HL-60 (cell line): Measurements from ENCODE around the gene ADAMTSL5.

Experiments used
- GABPA ChIP-seq: IDR thresholded peaks from 2 replicates; pipeline ENCODE4 v1.6.1; 2012; ENCODE audit warnings: low read depth
- POLR2AphosphoS5 ChIP-seq: IDR thresholded peaks from 2 replicates; pipeline ENCODE4 v1.6.1; 2012; ENCODE audit warnings: low read depth
- TF ChIP-seq, protein P1 (sequence below): IDR thresholded peaks from one replicate; pipeline ENCODE4 v1.5.1; 2011; ENCODE audit warnings: low read length, control low read depth, inconsistent platforms; ENCODE audit not compliant: insufficient read depth
- TF ChIP-seq, protein P2 (sequence below): IDR thresholded peaks from 2 replicates; pipeline ENCODE4 v1.6.1; 2012; ENCODE audit warnings: low read depth; ENCODE audit not compliant: insufficient replicate concordance

DNA sequence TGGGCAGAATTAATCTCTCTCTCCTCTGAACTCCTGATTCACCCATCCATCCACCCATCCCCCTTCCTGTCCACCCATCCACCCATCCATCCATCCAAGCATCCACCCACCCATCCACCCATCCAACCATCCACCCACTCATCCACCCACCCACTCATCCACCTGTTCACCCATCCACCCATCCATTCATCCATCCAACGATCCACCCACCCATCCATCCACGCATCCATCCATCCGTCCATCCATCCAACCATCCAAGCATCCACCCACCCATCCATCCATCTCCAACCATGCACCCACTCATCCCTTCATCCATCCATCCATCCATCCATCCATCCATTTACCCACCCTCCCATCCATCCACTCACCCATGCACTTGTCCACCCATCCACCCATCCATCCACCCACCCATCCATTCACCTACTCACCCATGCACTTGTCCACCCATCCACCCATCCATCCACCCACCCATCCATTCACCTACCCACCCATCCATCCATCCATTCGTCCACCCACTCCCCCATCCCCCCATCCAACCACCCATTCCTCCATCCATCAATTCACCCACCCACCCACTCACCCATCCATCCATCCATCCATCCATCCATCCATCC lies 36.6 kb upstream of the ADAMTSL5 start:
- TF ChIP-seq, protein P1, sequence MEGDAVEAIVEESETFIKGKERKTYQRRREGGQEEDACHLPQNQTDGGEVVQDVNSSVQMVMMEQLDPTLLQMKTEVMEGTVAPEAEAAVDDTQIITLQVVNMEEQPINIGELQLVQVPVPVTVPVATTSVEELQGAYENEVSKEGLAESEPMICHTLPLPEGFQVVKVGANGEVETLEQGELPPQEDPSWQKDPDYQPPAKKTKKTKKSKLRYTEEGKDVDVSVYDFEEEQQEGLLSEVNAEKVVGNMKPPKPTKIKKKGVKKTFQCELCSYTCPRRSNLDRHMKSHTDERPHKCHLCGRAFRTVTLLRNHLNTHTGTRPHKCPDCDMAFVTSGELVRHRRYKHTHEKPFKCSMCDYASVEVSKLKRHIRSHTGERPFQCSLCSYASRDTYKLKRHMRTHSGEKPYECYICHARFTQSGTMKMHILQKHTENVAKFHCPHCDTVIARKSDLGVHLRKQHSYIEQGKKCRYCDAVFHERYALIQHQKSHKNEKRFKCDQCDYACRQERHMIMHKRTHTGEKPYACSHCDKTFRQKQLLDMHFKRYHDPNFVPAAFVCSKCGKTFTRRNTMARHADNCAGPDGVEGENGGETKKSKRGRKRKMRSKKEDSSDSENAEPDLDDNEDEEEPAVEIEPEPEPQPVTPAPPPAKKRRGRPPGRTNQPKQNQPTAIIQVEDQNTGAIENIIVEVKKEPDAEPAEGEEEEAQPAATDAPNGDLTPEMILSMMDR, result no peak
- TF ChIP-seq, protein P2, sequence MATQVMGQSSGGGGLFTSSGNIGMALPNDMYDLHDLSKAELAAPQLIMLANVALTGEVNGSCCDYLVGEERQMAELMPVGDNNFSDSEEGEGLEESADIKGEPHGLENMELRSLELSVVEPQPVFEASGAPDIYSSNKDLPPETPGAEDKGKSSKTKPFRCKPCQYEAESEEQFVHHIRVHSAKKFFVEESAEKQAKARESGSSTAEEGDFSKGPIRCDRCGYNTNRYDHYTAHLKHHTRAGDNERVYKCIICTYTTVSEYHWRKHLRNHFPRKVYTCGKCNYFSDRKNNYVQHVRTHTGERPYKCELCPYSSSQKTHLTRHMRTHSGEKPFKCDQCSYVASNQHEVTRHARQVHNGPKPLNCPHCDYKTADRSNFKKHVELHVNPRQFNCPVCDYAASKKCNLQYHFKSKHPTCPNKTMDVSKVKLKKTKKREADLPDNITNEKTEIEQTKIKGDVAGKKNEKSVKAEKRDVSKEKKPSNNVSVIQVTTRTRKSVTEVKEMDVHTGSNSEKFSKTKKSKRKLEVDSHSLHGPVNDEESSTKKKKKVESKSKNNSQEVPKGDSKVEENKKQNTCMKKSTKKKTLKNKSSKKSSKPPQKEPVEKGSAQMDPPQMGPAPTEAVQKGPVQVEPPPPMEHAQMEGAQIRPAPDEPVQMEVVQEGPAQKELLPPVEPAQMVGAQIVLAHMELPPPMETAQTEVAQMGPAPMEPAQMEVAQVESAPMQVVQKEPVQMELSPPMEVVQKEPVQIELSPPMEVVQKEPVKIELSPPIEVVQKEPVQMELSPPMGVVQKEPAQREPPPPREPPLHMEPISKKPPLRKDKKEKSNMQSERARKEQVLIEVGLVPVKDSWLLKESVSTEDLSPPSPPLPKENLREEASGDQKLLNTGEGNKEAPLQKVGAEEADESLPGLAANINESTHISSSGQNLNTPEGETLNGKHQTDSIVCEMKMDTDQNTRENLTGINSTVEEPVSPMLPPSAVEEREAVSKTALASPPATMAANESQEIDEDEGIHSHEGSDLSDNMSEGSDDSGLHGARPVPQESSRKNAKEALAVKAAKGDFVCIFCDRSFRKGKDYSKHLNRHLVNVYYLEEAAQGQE, result no peak
- TF ChIP-seq GABPA, result no peak
- no peak for TF ChIP-seq POLR2AphosphoS5
